ENCODE results near the gene TNRC18. TPM values are rescaled to one million over a fixed set of nuclear protein-coding genes. Genes with fewer than 3 reads are reported as not detected.

TNRC18 gene
- total and polyA plus RNA-seq, 4 donors: 2.3 to 37.1 (median 20.4) TPM

DNA sequence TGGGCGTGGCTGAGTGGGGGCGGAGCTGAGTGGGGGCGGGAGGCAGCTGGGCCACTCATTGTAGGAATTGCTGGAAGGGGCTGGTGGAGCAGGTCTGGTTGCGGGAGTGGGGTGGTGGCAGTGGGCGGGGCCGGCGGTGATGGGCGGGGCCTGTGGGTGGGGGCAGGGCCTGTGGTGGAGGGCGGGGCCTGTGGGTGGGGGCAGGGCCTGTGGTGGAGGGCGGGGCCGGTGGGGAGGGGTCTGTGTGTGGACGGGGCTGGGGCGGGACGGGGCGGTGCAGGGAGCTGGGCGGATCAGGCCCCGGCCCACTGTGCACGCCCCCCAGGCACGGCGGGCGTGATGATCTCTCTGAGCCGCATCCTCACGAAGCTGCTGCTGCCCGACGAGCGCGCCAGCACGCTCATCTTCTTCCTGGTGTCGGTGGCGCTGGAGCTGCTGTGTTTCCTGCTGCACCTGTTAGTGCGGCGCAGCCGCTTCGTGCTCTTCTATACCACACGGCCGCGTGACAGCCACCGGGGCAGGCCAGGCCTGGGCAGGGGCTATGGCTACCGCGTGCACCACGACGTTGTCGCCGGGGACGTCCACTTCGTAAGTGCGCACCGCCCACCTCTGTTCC is 126.9 kb downstream of the TNRC18 start:
- no peaks in the 10 kb centered on the region for H3K9me3 ChIP-seq (ENCODE audit: control insufficient read depth in 4 of 4, low read length in 3 of 4)
- DNase-seq (ENCODE audit: low spot score): peak; percentile 69
- no peak for TF ChIP-seq TAF1 (conservative IDR thresholded peaks at IDR 0.05)
- TF ChIP-seq NR2F2 (IDR thresholded peaks at IDR 0.05): no peak
- TF ChIP-seq, protein P1, sequence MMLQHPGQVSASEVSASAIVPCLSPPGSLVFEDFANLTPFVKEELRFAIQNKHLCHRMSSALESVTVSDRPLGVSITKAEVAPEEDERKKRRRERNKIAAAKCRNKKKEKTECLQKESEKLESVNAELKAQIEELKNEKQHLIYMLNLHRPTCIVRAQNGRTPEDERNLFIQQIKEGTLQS (IDR thresholded peaks at IDR 0.05): no peak
- no peak for TF ChIP-seq JUND (IDR thresholded peaks at IDR 0.05)
- TF ChIP-seq FOXA1 (IDR thresholded peaks at IDR 0.05): no peak
- TF ChIP-seq, protein P2, sequence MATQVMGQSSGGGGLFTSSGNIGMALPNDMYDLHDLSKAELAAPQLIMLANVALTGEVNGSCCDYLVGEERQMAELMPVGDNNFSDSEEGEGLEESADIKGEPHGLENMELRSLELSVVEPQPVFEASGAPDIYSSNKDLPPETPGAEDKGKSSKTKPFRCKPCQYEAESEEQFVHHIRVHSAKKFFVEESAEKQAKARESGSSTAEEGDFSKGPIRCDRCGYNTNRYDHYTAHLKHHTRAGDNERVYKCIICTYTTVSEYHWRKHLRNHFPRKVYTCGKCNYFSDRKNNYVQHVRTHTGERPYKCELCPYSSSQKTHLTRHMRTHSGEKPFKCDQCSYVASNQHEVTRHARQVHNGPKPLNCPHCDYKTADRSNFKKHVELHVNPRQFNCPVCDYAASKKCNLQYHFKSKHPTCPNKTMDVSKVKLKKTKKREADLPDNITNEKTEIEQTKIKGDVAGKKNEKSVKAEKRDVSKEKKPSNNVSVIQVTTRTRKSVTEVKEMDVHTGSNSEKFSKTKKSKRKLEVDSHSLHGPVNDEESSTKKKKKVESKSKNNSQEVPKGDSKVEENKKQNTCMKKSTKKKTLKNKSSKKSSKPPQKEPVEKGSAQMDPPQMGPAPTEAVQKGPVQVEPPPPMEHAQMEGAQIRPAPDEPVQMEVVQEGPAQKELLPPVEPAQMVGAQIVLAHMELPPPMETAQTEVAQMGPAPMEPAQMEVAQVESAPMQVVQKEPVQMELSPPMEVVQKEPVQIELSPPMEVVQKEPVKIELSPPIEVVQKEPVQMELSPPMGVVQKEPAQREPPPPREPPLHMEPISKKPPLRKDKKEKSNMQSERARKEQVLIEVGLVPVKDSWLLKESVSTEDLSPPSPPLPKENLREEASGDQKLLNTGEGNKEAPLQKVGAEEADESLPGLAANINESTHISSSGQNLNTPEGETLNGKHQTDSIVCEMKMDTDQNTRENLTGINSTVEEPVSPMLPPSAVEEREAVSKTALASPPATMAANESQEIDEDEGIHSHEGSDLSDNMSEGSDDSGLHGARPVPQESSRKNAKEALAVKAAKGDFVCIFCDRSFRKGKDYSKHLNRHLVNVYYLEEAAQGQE (IDR thresholded peaks at IDR 0.05): no peak
- no peak for TF ChIP-seq FOXA2 (IDR thresholded peaks at IDR 0.05)
- no peak for TF ChIP-seq EGR1 (IDR thresholded peaks at IDR 0.05; ENCODE audit: low read depth in 2 of 2)
- no peak for TF ChIP-seq RAD21 (IDR thresholded peaks at IDR 0.05)
- no peak for TF ChIP-seq SP1 (IDR thresholded peaks at IDR 0.05)
- TF ChIP-seq, protein P3, sequence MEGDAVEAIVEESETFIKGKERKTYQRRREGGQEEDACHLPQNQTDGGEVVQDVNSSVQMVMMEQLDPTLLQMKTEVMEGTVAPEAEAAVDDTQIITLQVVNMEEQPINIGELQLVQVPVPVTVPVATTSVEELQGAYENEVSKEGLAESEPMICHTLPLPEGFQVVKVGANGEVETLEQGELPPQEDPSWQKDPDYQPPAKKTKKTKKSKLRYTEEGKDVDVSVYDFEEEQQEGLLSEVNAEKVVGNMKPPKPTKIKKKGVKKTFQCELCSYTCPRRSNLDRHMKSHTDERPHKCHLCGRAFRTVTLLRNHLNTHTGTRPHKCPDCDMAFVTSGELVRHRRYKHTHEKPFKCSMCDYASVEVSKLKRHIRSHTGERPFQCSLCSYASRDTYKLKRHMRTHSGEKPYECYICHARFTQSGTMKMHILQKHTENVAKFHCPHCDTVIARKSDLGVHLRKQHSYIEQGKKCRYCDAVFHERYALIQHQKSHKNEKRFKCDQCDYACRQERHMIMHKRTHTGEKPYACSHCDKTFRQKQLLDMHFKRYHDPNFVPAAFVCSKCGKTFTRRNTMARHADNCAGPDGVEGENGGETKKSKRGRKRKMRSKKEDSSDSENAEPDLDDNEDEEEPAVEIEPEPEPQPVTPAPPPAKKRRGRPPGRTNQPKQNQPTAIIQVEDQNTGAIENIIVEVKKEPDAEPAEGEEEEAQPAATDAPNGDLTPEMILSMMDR (IDR thresholded peaks at IDR 0.05; ENCODE audit: low read depth, low read length, missing input control): no peak
- TF ChIP-seq GABPA (IDR thresholded peaks at IDR 0.05 in 1 of 2, conservative IDR thresholded peaks at IDR 0.05 in 1 of 2): no peak
- no peak for TF ChIP-seq HNF4G (IDR thresholded peaks at IDR 0.05)
- TF ChIP-seq, protein P4, sequence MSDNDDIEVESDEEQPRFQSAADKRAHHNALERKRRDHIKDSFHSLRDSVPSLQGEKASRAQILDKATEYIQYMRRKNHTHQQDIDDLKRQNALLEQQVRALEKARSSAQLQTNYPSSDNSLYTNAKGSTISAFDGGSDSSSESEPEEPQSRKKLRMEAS (IDR thresholded peaks at IDR 0.05): no peak
- TF ChIP-seq RXRA (IDR thresholded peaks at IDR 0.05): no peak
- no peak for TF ChIP-seq HNF4A (conservative IDR thresholded peaks at IDR 0.05)
- TF ChIP-seq, protein P5, sequence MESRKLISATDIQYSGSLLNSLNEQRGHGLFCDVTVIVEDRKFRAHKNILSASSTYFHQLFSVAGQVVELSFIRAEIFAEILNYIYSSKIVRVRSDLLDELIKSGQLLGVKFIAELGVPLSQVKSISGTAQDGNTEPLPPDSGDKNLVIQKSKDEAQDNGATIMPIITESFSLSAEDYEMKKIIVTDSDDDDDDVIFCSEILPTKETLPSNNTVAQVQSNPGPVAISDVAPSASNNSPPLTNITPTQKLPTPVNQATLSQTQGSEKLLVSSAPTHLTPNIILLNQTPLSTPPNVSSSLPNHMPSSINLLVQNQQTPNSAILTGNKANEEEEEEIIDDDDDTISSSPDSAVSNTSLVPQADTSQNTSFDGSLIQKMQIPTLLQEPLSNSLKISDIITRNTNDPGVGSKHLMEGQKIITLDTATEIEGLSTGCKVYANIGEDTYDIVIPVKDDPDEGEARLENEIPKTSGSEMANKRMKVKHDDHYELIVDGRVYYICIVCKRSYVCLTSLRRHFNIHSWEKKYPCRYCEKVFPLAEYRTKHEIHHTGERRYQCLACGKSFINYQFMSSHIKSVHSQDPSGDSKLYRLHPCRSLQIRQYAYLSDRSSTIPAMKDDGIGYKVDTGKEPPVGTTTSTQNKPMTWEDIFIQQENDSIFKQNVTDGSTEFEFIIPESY (IDR thresholded peaks at IDR 0.05): no peak
- no peak for TF ChIP-seq YY1 (IDR thresholded peaks at IDR 0.05)
- no peaks in the 10 kb centered on the region for H3K4me1 ChIP-seq (ENCODE audit: control insufficient read depth in 4 of 4, insufficient read depth in 4 of 4, low read length in 3 of 4)
- no peak overlapping the region for H3K4me3 ChIP-seq (ENCODE audit: low read depth in 1 of 3, low read length in 3 of 3)
- no peaks in the 10 kb centered on the region for H3K27me3 ChIP-seq (ENCODE audit: control insufficient read depth in 4 of 4, insufficient read depth in 4 of 4, low read length in 3 of 4)
- H3K9ac ChIP-seq (ENCODE audit: low read depth in 1 of 2, low read length in 2 of 2): no peak overlapping the region
- 63% methylated on average over 48 of the region's 48 CpGs for WGBS
- H3K27ac ChIP-seq (ENCODE audit: low read depth in 1 of 2, low read length in 2 of 2): no peak overlapping the region
- no peaks in the 10 kb centered on the region for H3K36me3 ChIP-seq (ENCODE audit: control insufficient read depth in 4 of 4, insufficient read depth in 3 of 4, low read depth in 1 of 4, low read length in 3 of 4)

All from liver (tissue), 9 donors.